ENCODE data around the gene CPED1. TPM values are rescaled to one million over a fixed set of nuclear protein-coding genes. Genes with fewer than 3 reads are reported as not detected.

CPED1 gene
- total RNA-seq, 1 donor from 2014 or later, result 27.3 TPM

- Histone ChIP-seq H3K27ac (no peak overlapping the region), H3K36me3 (no peaks in the 10 kb centered on the region), H3K9me3 (no peaks in the 10 kb centered on the region), H3K4me1 (peaks cover 8% of the 10 kb centered on the region), H3K4me3 (no peak overlapping the region), H3K27me3 (no peaks in the 10 kb centered on the region)
- DNase-seq (ENCODE audit: extremely low spot score in 2 of 2), result no peak
- intact Hi-C loops (cut with DNase I), result no loop called here
- no peak for TF ChIP-seq POLR2A (IDR thresholded peaks at IDR 0.05)
- no peak for TF ChIP-seq POLR2AphosphoS5 (IDR thresholded peaks at IDR 0.05; ENCODE audit: insufficient read depth in 1 of 2, low read depth in 1 of 2)
- TF ChIP-seq CTCF (IDR thresholded peaks at IDR 0.05), result no peak
Measured at GRCh38 chr7:121005996-121006584, 17.6 kb downstream of the CPED1 start.

DNA sequence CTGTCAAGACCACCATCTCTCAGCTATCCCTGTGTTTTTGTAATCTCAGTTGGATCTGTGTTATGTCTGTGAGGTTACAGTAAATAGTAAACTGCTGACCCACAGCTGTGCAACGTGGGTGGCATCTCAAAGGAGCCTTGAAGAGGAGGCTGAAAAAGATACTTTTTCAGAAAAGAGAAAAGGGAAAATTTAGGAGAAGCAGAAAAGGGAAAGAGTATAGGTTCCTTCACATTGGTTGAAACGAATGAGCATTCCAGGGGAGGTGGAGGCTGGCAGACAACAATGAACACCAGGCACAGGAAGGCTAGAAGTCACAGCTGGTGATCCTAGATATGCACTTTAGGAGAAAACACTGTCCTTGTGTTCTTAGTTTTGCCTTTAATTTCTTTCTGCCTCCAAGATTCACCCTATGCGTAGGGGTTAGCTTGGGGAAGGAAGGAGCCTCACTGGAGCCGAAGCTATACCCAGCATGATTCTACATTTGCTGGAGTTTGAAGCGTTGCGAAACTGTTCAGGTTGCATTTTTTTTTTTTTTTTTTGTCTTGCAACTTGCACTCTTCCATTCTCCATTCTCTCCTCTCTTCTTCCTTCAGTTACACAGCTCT is 18.3 kb downstream of the CPED1 start:
- H3K4me3 ChIP-seq, result no peak overlapping the region
- intact Hi-C loops (cut with DNase I), result no loop called here
- H3K27ac ChIP-seq, result no peak overlapping the region
- no peak for DNase-seq (ENCODE audit: extremely low spot score in 2 of 2)
- no peaks in the 10 kb centered on the region for H3K36me3 ChIP-seq
- H3K9me3 ChIP-seq, result no peaks in the 10 kb centered on the region
- TF ChIP-seq POLR2AphosphoS5 (IDR thresholded peaks at IDR 0.05; ENCODE audit: insufficient read depth in 1 of 2, low read depth in 1 of 2), result no peak
- no peak for TF ChIP-seq POLR2A (IDR thresholded peaks at IDR 0.05)
- TF ChIP-seq CTCF (IDR thresholded peaks at IDR 0.05), result no peak
- H3K27me3 ChIP-seq, result no peaks in the 10 kb centered on the region
- H3K4me1 ChIP-seq, result peaks cover 11% of the 10 kb centered on the region

DNA sequence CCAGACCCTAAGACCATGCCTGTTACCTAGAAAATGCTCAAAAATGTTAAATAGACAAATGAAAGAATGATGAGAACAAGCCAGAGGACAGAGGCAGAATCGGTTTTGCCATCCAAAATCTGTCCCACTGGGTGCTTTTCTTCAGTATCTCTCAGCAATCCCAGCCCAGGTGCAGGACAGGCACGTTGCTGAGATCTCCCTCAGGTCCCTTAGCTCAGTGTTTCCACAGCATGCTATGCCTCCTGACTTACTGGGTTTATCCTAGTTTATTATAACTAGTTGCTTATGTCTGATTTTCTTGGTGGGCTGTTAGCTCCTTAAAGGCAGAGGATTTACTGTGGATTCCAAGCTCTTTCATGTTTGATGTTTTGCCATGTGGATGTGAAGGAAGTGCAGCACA is 20.3 kb downstream of the CPED1 start:
- no peak overlapping the region for H3K27ac ChIP-seq
- H3K9me3 ChIP-seq, result no peaks in the 10 kb centered on the region
- H3K4me1 ChIP-seq, result peaks cover 12% of the 10 kb centered on the region
- intact Hi-C loops (cut with DNase I), result no loop called here
- TF ChIP-seq CTCF (IDR thresholded peaks at IDR 0.05), result no peak
- TF ChIP-seq POLR2A (IDR thresholded peaks at IDR 0.05), result no peak
- no peak for TF ChIP-seq POLR2AphosphoS5 (IDR thresholded peaks at IDR 0.05; ENCODE audit: insufficient read depth in 1 of 2, low read depth in 1 of 2)
- H3K4me3 ChIP-seq, result no peak overlapping the region
- DNase-seq (ENCODE audit: extremely low spot score in 2 of 2), result no peak
- no peaks in the 10 kb centered on the region for H3K27me3 ChIP-seq
- no peaks in the 10 kb centered on the region for H3K36me3 ChIP-seq

DNA sequence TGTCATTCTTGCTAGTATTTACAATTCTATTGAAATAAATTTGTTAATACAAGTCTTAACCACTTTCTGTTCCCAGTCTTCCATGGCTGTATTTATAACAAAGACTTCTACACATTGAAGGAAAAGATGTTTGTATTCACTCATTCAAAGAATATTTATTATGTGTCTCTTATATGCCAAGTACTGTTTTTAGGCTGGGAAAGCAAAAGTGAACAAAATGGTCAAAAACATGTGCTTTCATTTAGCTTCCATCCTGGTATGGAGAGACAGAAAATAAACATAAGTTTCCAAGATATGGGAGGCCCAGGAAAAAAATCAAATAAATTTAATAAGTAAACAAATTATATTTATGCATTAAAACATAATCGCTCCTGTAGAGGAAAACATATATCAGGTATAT is 22.9 kb downstream of the CPED1 start:
- Histone ChIP-seq H3K4me1 (peaks cover 12% of the 10 kb centered on the region), H3K27ac (no peak overlapping the region), H3K36me3 (no peaks in the 10 kb centered on the region), H3K4me3 (no peak overlapping the region), H3K27me3 (no peaks in the 10 kb centered on the region), H3K9me3 (no peaks in the 10 kb centered on the region)
- TF ChIP-seq POLR2AphosphoS5 (IDR thresholded peaks at IDR 0.05; ENCODE audit: insufficient read depth in 1 of 2, low read depth in 1 of 2) (no peak), CTCF (IDR thresholded peaks at IDR 0.05) (no peak), POLR2A (IDR thresholded peaks at IDR 0.05) (no peak)
- intact Hi-C loops (cut with DNase I), result no loop called here
- no peak for DNase-seq (ENCODE audit: extremely low spot score in 2 of 2)

- H3K4me1 ChIP-seq, result peaks cover 14% of the 10 kb centered on the region
- no peaks in the 10 kb centered on the region for H3K9me3 ChIP-seq
Measured at GRCh38 chr7:121012170-121012874, 23.8 kb downstream of the CPED1 start.

More at GRCh38 chr7:121012170-121012874, 23.8 kb downstream of the CPED1 start:
- DNase-seq (ENCODE audit: extremely low spot score in 2 of 2), result no peak
- no peak for TF ChIP-seq POLR2AphosphoS5 (IDR thresholded peaks at IDR 0.05; ENCODE audit: insufficient read depth in 1 of 2, low read depth in 1 of 2)
- TF ChIP-seq POLR2A (IDR thresholded peaks at IDR 0.05), result no peak
- TF ChIP-seq CTCF (IDR thresholded peaks at IDR 0.05), result no peak
- intact Hi-C loops (cut with DNase I), result no loop called here
- Histone ChIP-seq H3K4me3 (no peak overlapping the region), H3K27me3 (no peaks in the 10 kb centered on the region), H3K27ac (no peak overlapping the region), H3K36me3 (no peaks in the 10 kb centered on the region)

Data from vagina (tissue), 2 donors.